Endothelial cell of umbilical vein (primary cell): ENCODE data around the gene L3MBTL4. TPM values are rescaled to one million over a fixed set of nuclear protein-coding genes. Genes with fewer than 3 reads are reported as not detected.

ENCODE experiments used
- BruUV-seq: library from RNA; stranded (reverse); fragments of 400-500 nt; replicated peaks from 2 replicates; lab custom pipeline; 2021; lab: Mats Ljungman, UMichigan
- CTCF ChIA-PET: fragments of 300-600, 350-600 bp; sonication (Branson Sonifier 250); formaldehyde crosslinking; loops from one replicate; lab custom pipeline; 2021; ENCODE audit warnings: antibody characterized with exemption, inconsistent platforms; lab: Charles Lee
- POLR2A ChIA-PET: fragments of 300-600, 350-600 bp; sonication (Branson Sonifier 250); formaldehyde crosslinking; loops from one replicate; lab custom pipeline; 2021; ENCODE audit warnings: antibody characterized with exemption, inconsistent platforms; lab: Charles Lee
- DNase-seq: peaks from one replicate; pipeline ENCODE4 v3.0.0-alpha.2; 2011; ENCODE audit warnings: low read depth, low spot score
- FAIRE-seq: peaks from 2 replicates; lab custom pipeline; 2011; peaks lifted over from hg19 to GRCh38; lab: Jason Lieb, UNC
- H2AFZ ChIP-seq: 2 replicates; pipeline ENCODE4 v1.6.0; 2012; ENCODE audit warnings: low read depth, low read length, control low read depth, inconsistent platforms
- H3K27ac ChIP-seq: 2 replicates; pipeline ENCODE4 v1.5.1; 2011; ENCODE audit warnings: low read depth, mild to moderate bottlenecking, control low read depth, low read length, moderate library complexity; ENCODE audit not compliant: insufficient read depth
- H3K27me3 ChIP-seq, 2 experiments: 2 replicates each; pipeline versions ENCODE4 v1.6.0 to v1.6.1; 2011; ENCODE audit warnings: low read length in 2 of 2, mixed read lengths in 1 of 2; ENCODE audit not compliant: control insufficient read depth in 2 of 2, insufficient read depth in 2 of 2
- H3K36me3 ChIP-seq, 2 experiments: 2 replicates in 1 of 2; 3 replicates in 1 of 2; pipeline ENCODE4 v1.5.1; 2011; ENCODE audit warnings: low read length in 2 of 2, mild to moderate bottlenecking in 1 of 2, moderate library complexity in 1 of 2; ENCODE audit not compliant: control insufficient read depth in 2 of 2, insufficient read depth in 2 of 2; ENCODE audit errors: extremely low read depth in 1 of 2
- H3K4me1 ChIP-seq: 3 replicates; pipeline ENCODE4 v1.5.1; 2011; ENCODE audit warnings: mild to moderate bottlenecking, low read length; ENCODE audit not compliant: control insufficient read depth, insufficient read depth; ENCODE audit errors: extremely low read depth
- H3K4me2 ChIP-seq: 2 replicates; pipeline ENCODE4 v1.6.1; 2011; ENCODE audit warnings: low read length, control low read depth, mixed read lengths; ENCODE audit not compliant: insufficient read depth
- H3K4me3 ChIP-seq, 3 experiments: fragments of 200-600 bp in 1 of 3; sonication (generic), shearing (Covaris generic) in 1 of 3; replicated peaks in 1 of 3; 2 replicates each; pipeline ENCODE4 v1.5.1; 2011 to 2016; ENCODE audit warnings: control low read depth in 3 of 3, low read length in 3 of 3, mild to moderate bottlenecking in 2 of 3, inconsistent platforms in 1 of 3, low read depth in 1 of 3, moderate library complexity in 1 of 3; ENCODE audit not compliant: insufficient read depth in 1 of 3
- H3K79me2 ChIP-seq: 2 replicates; pipeline ENCODE4 v1.6.0; 2012; ENCODE audit warnings: low read length, inconsistent platforms; ENCODE audit not compliant: control insufficient read depth, insufficient read depth
- H3K9ac ChIP-seq: replicated peaks from 2 replicates; pipeline ENCODE3; 2011; ENCODE audit warnings: low read length, control low read depth; ENCODE audit not compliant: insufficient read depth; ENCODE audit errors: extremely low read depth
- H3K9me1 ChIP-seq: replicated peaks from 3 replicates; pipeline ENCODE4 v1.6.0; 2011; ENCODE audit warnings: mild to moderate bottlenecking, low read length; ENCODE audit not compliant: control insufficient read depth, insufficient read depth; ENCODE audit errors: extremely low read depth
- H3K9me3 ChIP-seq: replicated peaks from 2 replicates; pipeline ENCODE4 v1.5.1; 2012; ENCODE audit warnings: low read length, inconsistent platforms; ENCODE audit not compliant: control insufficient read depth, insufficient read depth
- H4K20me1 ChIP-seq: replicated peaks from 2 replicates; pipeline ENCODE3; 2011; ENCODE audit warnings: mild to moderate bottlenecking, low read length; ENCODE audit not compliant: control insufficient read depth, insufficient read depth; ENCODE audit errors: extremely low read depth
- EZH2 ChIP-seq: IDR thresholded peaks from 2 replicates; pipeline ENCODE4 v1.6.1; 2012; ENCODE audit warnings: borderline replicate concordance, low read depth, mild to moderate bottlenecking, moderate library complexity, low read length, inconsistent platforms; ENCODE audit not compliant: severe bottlenecking
- FOS ChIP-seq: IDR thresholded peaks from 2 replicates; pipeline ENCODE4 v1.6.1; 2011; ENCODE audit warnings: mild to moderate bottlenecking, low read length, moderate library complexity, borderline replicate concordance; ENCODE audit not compliant: insufficient read depth
- GATA2 ChIP-seq: IDR thresholded peaks from 2 replicates; pipeline ENCODE4 v1.7.0; 2011; ENCODE audit warnings: low read depth, mild to moderate bottlenecking, moderate library complexity, mixed read lengths, low read length; ENCODE audit not compliant: insufficient read length, insufficient read depth
- JUN ChIP-seq: IDR thresholded peaks from 2 replicates; pipeline ENCODE4 v1.6.1; 2011; ENCODE audit warnings: borderline replicate concordance, low read depth; ENCODE audit not compliant: insufficient read length, insufficient read depth
- MYC ChIP-seq: IDR thresholded peaks from one replicate; pipeline ENCODE4 v1.6.1; 2011; ENCODE audit warnings: mild to moderate bottlenecking, low read depth, low read length
- POLR2A ChIP-seq: IDR thresholded peaks from 2 replicates; pipeline ENCODE4 v1.6.1; 2012; ENCODE audit warnings: low read depth, mild to moderate bottlenecking, control low read depth, low read length
- POLR2AphosphoS5 ChIP-seq: IDR thresholded peaks from 2 replicates; pipeline ENCODE4 v1.6.1; 2012; ENCODE audit warnings: low read depth, mild to moderate bottlenecking, control low read depth, low read length, moderate library complexity; ENCODE audit not compliant: insufficient read depth
- dilution Hi-C: fragments of 300-500 bp; cut with MboI; formaldehyde crosslinking; loops from one replicate; pipeline ENCODE4 v1.15.0; 2019; ENCODE audit warnings: low sequenced_read_pairs; ENCODE audit not compliant: extremely low pct_ligation_motif_present
- intact Hi-C: fragments of 100-400 bp; cut with micrococcal nuclease; formaldehyde crosslinking; loops from one replicate; pipeline ENCODE4 v1.10.0; 2022
- polyA plus RNA-seq, 4 experiments: library from polyadenylated mRNA; depleted of rRNA in 3 of 4; stranded (reverse) in 3 of 4; unstranded in 1 of 4; fragments of >200 nt; gene quantifications; 2 replicates each; pipeline versions ENCODE4 v1.2.1 to v1.2.3, GENCODE V29; 2011 to 2012; ENCODE audit warnings: missing spikeins in 1 of 4
- total RNA-seq: library from RNA; stranded (reverse); gene quantifications from 2 replicates; pipeline ENCODE4 v1.2.3, GENCODE V29; 2021
- TF ChIP-seq, protein P1 (sequence below): IDR thresholded peaks from 2 replicates; pipeline ENCODE4 v1.6.1; 2011; ENCODE audit not compliant: insufficient read depth, insufficient read length
- TF ChIP-seq, protein P2 (sequence below), 2 donors: IDR thresholded peaks; 1 replicate in 1 of 2; 2 replicates in 1 of 2; pipeline ENCODE4 v1.5.1; 2011; ENCODE audit warnings: low read length in 2 of 2, mild to moderate bottlenecking in 2 of 2, moderate library complexity in 2 of 2, control low read depth in 1 of 2, inconsistent platforms in 1 of 2, low read depth in 1 of 2; ENCODE audit not compliant: insufficient read depth in 1 of 2; ENCODE audit errors: extremely low read depth in 1 of 2

Gene L3MBTL4
- total and polyA plus RNA-seq, 2 donors (not counting 3 experiments of a cell fraction or from before 2014, with no cell fraction given) = 0.80 TPM; not detected in 1

DNA sequence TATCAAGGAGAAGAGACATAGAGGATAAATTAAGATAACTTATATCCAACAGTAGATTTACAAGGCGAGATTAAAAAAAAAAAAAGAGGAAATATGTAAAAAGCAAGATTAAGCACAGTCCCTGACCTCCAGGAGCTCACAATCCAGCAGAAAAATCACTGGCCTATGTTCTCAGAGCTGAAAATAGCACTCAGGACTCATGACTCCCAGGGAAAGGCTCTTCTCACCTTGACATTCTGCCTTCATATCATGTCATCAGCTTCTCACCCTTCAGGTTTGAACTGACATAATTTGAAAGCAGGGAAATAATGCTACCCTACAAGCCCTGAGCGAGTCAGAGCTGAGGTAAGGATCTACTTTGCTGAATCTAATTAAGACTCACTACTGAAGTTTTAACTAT is 82.8 kb downstream of the L3MBTL4 start:
- intact Hi-C loops = no loop called here
- FAIRE-seq = no peak

DNA sequence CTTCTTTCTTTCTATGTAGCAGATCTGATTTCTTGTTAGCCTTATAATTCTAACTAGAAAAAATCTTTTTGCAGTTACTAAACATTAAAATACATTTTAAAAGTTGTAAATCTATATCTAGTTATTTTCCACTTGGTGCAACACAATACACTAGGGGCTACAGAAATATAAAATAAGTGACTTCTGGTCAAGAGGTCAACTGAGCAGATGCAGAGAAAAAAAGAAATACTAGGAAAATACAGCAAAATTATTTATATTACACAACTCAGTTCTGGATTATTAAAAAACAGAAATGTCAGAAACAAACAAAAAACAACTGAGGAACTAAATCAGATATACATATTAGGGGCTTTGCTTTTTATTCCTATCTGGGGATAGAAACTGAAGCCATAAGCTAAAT is 83.9 kb downstream of the L3MBTL4 start:
- Histone ChIP-seq H3K4me1 (no peaks in the 10 kb centered on the region), H3K79me2 (no peaks in the 10 kb centered on the region), H3K9me1 (no peaks in the 10 kb centered on the region), H3K27ac (no peak overlapping the region), H3K27me3 (no peaks in the 10 kb centered on the region), H2AFZ (no peak overlapping the region), H3K36me3 (no peaks in the 10 kb centered on the region), H3K4me3 (no peak overlapping the region), H3K9me3 (no peaks in the 10 kb centered on the region), H3K9ac (no peak overlapping the region), H3K4me2 (no peak overlapping the region), H4K20me1 (no peaks in the 10 kb centered on the region)
- no TSS peak for BruUV-seq
- POLR2A ChIA-PET = no interaction called here
- DNase-seq (no peak), FAIRE-seq (no peak)
- CTCF ChIA-PET = no interaction called here
- intact Hi-C loops (no loop called here), dilution Hi-C loops (no loop called here)
- no peak for TF ChIP-seq JUN
- TF ChIP-seq, protein P1, sequence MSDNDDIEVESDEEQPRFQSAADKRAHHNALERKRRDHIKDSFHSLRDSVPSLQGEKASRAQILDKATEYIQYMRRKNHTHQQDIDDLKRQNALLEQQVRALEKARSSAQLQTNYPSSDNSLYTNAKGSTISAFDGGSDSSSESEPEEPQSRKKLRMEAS = no peak
- no peak for TF ChIP-seq MYC
- TF ChIP-seq POLR2A = no peak
- TF ChIP-seq, protein P2, sequence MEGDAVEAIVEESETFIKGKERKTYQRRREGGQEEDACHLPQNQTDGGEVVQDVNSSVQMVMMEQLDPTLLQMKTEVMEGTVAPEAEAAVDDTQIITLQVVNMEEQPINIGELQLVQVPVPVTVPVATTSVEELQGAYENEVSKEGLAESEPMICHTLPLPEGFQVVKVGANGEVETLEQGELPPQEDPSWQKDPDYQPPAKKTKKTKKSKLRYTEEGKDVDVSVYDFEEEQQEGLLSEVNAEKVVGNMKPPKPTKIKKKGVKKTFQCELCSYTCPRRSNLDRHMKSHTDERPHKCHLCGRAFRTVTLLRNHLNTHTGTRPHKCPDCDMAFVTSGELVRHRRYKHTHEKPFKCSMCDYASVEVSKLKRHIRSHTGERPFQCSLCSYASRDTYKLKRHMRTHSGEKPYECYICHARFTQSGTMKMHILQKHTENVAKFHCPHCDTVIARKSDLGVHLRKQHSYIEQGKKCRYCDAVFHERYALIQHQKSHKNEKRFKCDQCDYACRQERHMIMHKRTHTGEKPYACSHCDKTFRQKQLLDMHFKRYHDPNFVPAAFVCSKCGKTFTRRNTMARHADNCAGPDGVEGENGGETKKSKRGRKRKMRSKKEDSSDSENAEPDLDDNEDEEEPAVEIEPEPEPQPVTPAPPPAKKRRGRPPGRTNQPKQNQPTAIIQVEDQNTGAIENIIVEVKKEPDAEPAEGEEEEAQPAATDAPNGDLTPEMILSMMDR (IDR thresholded peaks at IDR 0.05; ENCODE audit: extremely low read depth in 1 of 2, insufficient read depth in 1 of 2, low read depth in 1 of 2, low read length in 2 of 2) = no peak
- TF ChIP-seq FOS = no peak
- TF ChIP-seq EZH2 = no peak
- no peak for TF ChIP-seq POLR2AphosphoS5
- no peak for TF ChIP-seq GATA2

More for the DNA sequence above, 82.8 kb downstream of the L3MBTL4 start:
- no peak for DNase-seq
- H2AFZ ChIP-seq = no peak overlapping the region
- ChIA-PET POLR2A (no interaction called here), CTCF (no interaction called here)
- TF ChIP-seq POLR2A = no peak
- no peak for TF ChIP-seq JUN
- no peak for TF ChIP-seq MYC
- TF ChIP-seq, protein P1 = no peak
- no peak overlapping the region for H3K4me2 ChIP-seq
- H3K27ac ChIP-seq = no peak overlapping the region
- H3K9ac ChIP-seq = no peak overlapping the region
- no peaks in the 10 kb centered on the region for H3K9me1 ChIP-seq
- H3K9me3 ChIP-seq = no peaks in the 10 kb centered on the region
- dilution Hi-C loops = no loop called here
- H3K27me3 ChIP-seq = no peaks in the 10 kb centered on the region
- no peaks in the 10 kb centered on the region for H3K79me2 ChIP-seq
- H3K4me1 ChIP-seq = no peaks in the 10 kb centered on the region
- no peak overlapping the region for H3K4me3 ChIP-seq
- H4K20me1 ChIP-seq = no peaks in the 10 kb centered on the region
- BruUV-seq = no TSS peak
- H3K36me3 ChIP-seq = no peaks in the 10 kb centered on the region
